HCT116 (cell line): ENCODE measurements around the gene MEIS2.

ENCODE experiments used
- EZH2 ChIP-seq: fragments of 200-600 bp; sonication (generic); IDR thresholded peaks from 2 replicates; pipeline ENCODE4 v1.6.1; 2017; ENCODE audit warnings: antibody characterized with exemption, mixed run types
- EZH2phosphoT487 ChIP-seq: fragments of 200-600 bp; IDR thresholded peaks from 2 replicates; pipeline ENCODE4 v1.6.1; 2018; ENCODE audit warnings: antibody characterized with exemption, borderline replicate concordance
- JUND ChIP-seq: IDR thresholded peaks from 2 replicates; pipeline ENCODE4 v1.6.1; 2012
- POLR2A ChIP-seq: IDR thresholded peaks from 2 replicates; pipeline ENCODE4 v1.7.0; 2011; ENCODE audit warnings: borderline replicate concordance; ENCODE audit not compliant: insufficient read depth, insufficient read length; ENCODE audit errors: extremely low read depth
- POLR2AphosphoS5 ChIP-seq: IDR thresholded peaks from 2 replicates; pipeline ENCODE4 v1.6.1; 2011; ENCODE audit warnings: mild to moderate bottlenecking, low read depth, low read length, moderate library complexity
- RAD21 ChIP-seq: IDR thresholded peaks from 2 replicates; pipeline ENCODE4 v1.6.1; 2012; ENCODE audit warnings: low read depth, mild to moderate bottlenecking
- YY1 ChIP-seq: IDR thresholded peaks from 2 replicates; pipeline ENCODE4 v1.6.1; 2011; ENCODE audit warnings: low read length, low read depth, moderate library complexity, mild to moderate bottlenecking; ENCODE audit not compliant: insufficient replicate concordance; ENCODE audit errors: extremely low read depth
- ZFX ChIP-seq: fragments of 450-650 bp; IDR thresholded peaks from 2 replicates; pipeline ENCODE4 v1.6.1; 2017
- ZNF274 ChIP-seq: fragments of 200-500 bp; sonication (Bioruptor generic); IDR thresholded peaks from 2 replicates; pipeline ENCODE4 v1.6.1; 2014; ENCODE audit warnings: mild to moderate bottlenecking, low read depth, low read length, inconsistent platforms
- TF ChIP-seq, protein P1 (sequence below), 3 experiments: fragments of 200-600 bp in 1 of 3; sonication (generic) in 1 of 3; IDR thresholded peaks in 2 of 3; conservative IDR thresholded peaks in 1 of 3; 2 replicates each; pipeline ENCODE4 v1.5.1; 2012 to 2017; ENCODE audit warnings: low read depth in 2 of 3, low read length in 2 of 3, antibody characterized with exemption in 1 of 3, borderline replicate concordance in 1 of 3, control low read depth in 1 of 3, mild to moderate bottlenecking in 1 of 3, mixed read lengths in 1 of 3, mixed run types in 1 of 3, moderate library complexity in 1 of 3; ENCODE audit not compliant: insufficient read depth in 1 of 3
- TF ChIP-seq, protein P2 (sequence below): IDR thresholded peaks from 2 replicates; pipeline ENCODE4 v1.6.1; 2011; ENCODE audit warnings: mild to moderate bottlenecking, low read length, moderate library complexity; ENCODE audit not compliant: insufficient replicate concordance; ENCODE audit errors: extremely low read depth
- TF ChIP-seq, protein P3 (sequence below): IDR thresholded peaks from 2 replicates; pipeline ENCODE4 v1.6.1; 2012; ENCODE audit warnings: low read depth

DNA sequence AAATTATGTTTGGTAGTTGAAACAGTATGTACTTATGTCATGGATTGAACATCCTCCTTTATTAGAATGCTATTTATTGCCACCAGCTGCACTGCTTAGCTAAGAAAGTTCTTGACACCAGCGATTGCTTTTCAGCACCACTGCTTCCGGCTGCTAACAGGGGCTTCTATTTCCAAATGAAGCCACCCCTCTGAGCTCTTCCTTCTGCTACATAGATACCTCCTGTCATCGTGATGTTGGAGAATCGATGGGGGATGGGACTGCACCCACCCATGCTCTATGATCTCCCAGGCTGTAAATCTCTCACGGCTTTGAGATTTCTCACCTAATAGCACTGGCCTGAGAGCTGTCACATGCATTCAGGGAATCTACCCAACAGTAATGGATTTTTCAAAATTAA is 259.2 kb downstream of the MEIS2 start:
- TF ChIP-seq JUND (no peak), EZH2phosphoT487 (no peak), YY1 (no peak), POLR2AphosphoS5 (no peak), ZFX (no peak), POLR2A (no peak), RAD21 (no peak), EZH2 (no peak), ZNF274 (no peak)
- TF ChIP-seq, protein P1, sequence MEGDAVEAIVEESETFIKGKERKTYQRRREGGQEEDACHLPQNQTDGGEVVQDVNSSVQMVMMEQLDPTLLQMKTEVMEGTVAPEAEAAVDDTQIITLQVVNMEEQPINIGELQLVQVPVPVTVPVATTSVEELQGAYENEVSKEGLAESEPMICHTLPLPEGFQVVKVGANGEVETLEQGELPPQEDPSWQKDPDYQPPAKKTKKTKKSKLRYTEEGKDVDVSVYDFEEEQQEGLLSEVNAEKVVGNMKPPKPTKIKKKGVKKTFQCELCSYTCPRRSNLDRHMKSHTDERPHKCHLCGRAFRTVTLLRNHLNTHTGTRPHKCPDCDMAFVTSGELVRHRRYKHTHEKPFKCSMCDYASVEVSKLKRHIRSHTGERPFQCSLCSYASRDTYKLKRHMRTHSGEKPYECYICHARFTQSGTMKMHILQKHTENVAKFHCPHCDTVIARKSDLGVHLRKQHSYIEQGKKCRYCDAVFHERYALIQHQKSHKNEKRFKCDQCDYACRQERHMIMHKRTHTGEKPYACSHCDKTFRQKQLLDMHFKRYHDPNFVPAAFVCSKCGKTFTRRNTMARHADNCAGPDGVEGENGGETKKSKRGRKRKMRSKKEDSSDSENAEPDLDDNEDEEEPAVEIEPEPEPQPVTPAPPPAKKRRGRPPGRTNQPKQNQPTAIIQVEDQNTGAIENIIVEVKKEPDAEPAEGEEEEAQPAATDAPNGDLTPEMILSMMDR (IDR thresholded peaks at IDR 0.05 in 2 of 3, conservative IDR thresholded peaks at IDR 0.05 in 1 of 3; ENCODE audit: borderline replicate concordance in 1 of 3, insufficient read depth in 1 of 3, low read depth in 2 of 3, low read length in 2 of 3): no peak
- TF ChIP-seq, protein P2, sequence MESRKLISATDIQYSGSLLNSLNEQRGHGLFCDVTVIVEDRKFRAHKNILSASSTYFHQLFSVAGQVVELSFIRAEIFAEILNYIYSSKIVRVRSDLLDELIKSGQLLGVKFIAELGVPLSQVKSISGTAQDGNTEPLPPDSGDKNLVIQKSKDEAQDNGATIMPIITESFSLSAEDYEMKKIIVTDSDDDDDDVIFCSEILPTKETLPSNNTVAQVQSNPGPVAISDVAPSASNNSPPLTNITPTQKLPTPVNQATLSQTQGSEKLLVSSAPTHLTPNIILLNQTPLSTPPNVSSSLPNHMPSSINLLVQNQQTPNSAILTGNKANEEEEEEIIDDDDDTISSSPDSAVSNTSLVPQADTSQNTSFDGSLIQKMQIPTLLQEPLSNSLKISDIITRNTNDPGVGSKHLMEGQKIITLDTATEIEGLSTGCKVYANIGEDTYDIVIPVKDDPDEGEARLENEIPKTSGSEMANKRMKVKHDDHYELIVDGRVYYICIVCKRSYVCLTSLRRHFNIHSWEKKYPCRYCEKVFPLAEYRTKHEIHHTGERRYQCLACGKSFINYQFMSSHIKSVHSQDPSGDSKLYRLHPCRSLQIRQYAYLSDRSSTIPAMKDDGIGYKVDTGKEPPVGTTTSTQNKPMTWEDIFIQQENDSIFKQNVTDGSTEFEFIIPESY: no peak
- TF ChIP-seq, protein P3, sequence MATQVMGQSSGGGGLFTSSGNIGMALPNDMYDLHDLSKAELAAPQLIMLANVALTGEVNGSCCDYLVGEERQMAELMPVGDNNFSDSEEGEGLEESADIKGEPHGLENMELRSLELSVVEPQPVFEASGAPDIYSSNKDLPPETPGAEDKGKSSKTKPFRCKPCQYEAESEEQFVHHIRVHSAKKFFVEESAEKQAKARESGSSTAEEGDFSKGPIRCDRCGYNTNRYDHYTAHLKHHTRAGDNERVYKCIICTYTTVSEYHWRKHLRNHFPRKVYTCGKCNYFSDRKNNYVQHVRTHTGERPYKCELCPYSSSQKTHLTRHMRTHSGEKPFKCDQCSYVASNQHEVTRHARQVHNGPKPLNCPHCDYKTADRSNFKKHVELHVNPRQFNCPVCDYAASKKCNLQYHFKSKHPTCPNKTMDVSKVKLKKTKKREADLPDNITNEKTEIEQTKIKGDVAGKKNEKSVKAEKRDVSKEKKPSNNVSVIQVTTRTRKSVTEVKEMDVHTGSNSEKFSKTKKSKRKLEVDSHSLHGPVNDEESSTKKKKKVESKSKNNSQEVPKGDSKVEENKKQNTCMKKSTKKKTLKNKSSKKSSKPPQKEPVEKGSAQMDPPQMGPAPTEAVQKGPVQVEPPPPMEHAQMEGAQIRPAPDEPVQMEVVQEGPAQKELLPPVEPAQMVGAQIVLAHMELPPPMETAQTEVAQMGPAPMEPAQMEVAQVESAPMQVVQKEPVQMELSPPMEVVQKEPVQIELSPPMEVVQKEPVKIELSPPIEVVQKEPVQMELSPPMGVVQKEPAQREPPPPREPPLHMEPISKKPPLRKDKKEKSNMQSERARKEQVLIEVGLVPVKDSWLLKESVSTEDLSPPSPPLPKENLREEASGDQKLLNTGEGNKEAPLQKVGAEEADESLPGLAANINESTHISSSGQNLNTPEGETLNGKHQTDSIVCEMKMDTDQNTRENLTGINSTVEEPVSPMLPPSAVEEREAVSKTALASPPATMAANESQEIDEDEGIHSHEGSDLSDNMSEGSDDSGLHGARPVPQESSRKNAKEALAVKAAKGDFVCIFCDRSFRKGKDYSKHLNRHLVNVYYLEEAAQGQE: no peak
